Brain microvascular endothelial cell (primary cell): ENCODE data around the gene FAM111A.

Experiments
- DNase-seq: peaks from one replicate; pipeline ENCODE4 v3.0.0-alpha.2; 2020
- H3K27ac ChIP-seq: fragments of 250-450 bp; sonication (Bioruptor Pico); 2 replicates; pipeline ENCODE4 v1.5.1; 2020; ENCODE audit warnings: mild to moderate bottlenecking, moderate library complexity
- H3K27me3 ChIP-seq: fragments of 250-450 bp; sonication (Bioruptor Pico); replicated peaks from 2 replicates; pipeline ENCODE4 v1.5.1; 2020; ENCODE audit warnings: mild to moderate bottlenecking
- H3K36me3 ChIP-seq: fragments of 250-450 bp; sonication (Bioruptor Pico); replicated peaks from 2 replicates; pipeline ENCODE4 v1.5.1; 2020; ENCODE audit warnings: mild to moderate bottlenecking
- H3K4me3 ChIP-seq: 2 replicates; pipeline ENCODE4 v1.5.1; 2011; ENCODE audit warnings: low read depth, mild to moderate bottlenecking, control low read depth, low read length, moderate library complexity
- CTCF ChIP-seq: IDR thresholded peaks from 2 replicates; pipeline ENCODE4 v1.5.1; 2011; ENCODE audit warnings: low read depth, mild to moderate bottlenecking, moderate library complexity, low read length, control low read depth, inconsistent platforms; ENCODE audit errors: missing control alignments
- in situ Hi-C: cut with HindIII; loops from 2 replicates; pipeline ENCODE4 v1.10.0; 2017; ENCODE audit warnings: low sequenced_read_pairs, low pct_ligation_motif_present

The FAM111A gene

GRCh38 chr11:59152312-59152951 is 9.8 kb downstream of the FAM111A start:
- Histone ChIP-seq H3K27me3 (no peaks in the 10 kb centered on the region), H3K36me3 (peaks cover 2% of the 10 kb centered on the region), H3K4me3 (no peak overlapping the region), H3K27ac (no peak overlapping the region)
- TF ChIP-seq CTCF: no peak
- in situ Hi-C loops: no loop called here
- DNase-seq: no peak

GRCh38 chr11:59154610-59155009 is 12.0 kb downstream of the FAM111A start:
- no peak for TF ChIP-seq CTCF
- H3K27me3 ChIP-seq: no peaks in the 10 kb centered on the region
- in situ Hi-C loops: no loop called here
- no peak overlapping the region for H3K27ac ChIP-seq
- DNase-seq: no peak
- no peaks in the 10 kb centered on the region for H3K36me3 ChIP-seq
- H3K4me3 ChIP-seq: no peak overlapping the region

DNA sequence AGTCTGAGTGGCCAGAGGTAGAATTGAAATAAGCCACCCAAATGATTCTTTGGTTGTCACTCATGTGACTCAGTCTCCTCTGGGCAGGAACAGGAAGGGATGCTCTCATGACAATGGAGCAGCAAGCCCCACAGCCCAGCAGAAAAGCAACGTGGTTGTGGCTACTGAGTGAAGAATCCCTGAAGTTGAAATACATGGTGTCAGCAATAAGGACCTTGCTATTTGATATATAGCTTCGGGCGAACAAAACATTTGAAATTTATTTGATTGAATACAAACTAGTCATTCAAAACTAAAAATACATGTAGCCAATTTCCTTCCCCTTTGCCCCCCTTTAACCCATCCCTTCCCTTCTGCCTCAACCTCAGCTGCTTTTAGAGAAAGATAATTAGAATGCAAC is 14.8 kb downstream of the FAM111A start:
- no peak overlapping the region for H3K4me3 ChIP-seq
- in situ Hi-C loops: no loop called here
- H3K27ac ChIP-seq: no peak overlapping the region
- H3K36me3 ChIP-seq: no peaks in the 10 kb centered on the region
- DNase-seq: no peak
- H3K27me3 ChIP-seq: no peaks in the 10 kb centered on the region
- TF ChIP-seq CTCF: no peak

DNA sequence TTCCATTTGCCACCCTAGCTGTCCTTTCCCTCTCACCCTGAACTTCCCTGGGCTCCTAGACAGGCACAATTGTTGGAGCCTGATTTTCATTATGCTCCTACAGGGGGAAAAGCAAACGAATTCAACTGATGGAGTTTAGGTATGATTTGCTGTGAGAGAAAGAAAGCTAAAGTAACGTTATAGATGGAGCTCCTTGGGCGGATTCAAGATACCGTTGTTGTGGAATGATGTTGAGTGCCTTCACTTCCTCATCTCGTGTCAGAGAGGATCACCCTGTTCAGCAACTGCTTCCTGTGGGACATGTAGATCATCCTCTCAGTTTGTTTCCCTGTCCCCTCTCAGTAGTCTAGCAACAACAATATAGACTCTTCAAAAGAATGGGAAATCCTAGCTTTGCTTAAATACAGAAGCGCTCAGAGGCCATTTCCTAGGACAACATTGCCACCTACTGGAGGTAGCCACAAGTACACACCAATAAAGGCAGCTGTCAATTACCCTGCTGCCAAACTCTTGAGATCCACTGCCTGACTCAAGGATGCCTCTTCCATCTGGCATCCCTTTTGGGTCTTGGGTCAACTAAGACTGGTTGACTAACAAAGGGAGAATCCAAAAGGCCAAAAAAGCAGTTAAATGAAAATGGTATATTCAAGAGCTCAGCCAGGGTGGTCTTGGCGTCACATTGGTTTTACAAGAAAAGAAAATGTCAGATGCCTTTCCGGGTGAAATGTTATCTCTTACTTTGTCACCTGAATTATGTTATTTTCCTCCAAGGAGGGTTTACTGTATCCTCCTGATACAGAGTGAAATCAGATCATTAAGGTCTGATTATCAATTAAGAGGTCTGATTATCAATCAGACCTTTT is 15.8 kb downstream of the FAM111A start:
- no peak overlapping the region for H3K27ac ChIP-seq
- H3K4me3 ChIP-seq: no peak overlapping the region
- H3K36me3 ChIP-seq: no peaks in the 10 kb centered on the region
- in situ Hi-C loops: no loop called here
- TF ChIP-seq CTCF: peak; percentile 83
- peak; percentile 66 for DNase-seq
- H3K27me3 ChIP-seq: no peaks in the 10 kb centered on the region

GRCh38 chr11:59164028-59164427 is 21.4 kb downstream of the FAM111A start:
- no peak for TF ChIP-seq CTCF
- in situ Hi-C loops: no loop called here
- DNase-seq: no peak
- Histone ChIP-seq H3K27ac (no peak overlapping the region), H3K36me3 (no peaks in the 10 kb centered on the region), H3K4me3 (no peak overlapping the region), H3K27me3 (peaks cover 3% of the 10 kb centered on the region)
